H9 (cell line): ENCODE data around the gene CNOT10. TPM values are rescaled to one million over a fixed set of nuclear protein-coding genes. Genes with fewer than 3 reads are reported as not detected.

Experiments used
- DNase-seq: peaks from one replicate; pipeline ENCODE4 v3.0.0-alpha.2; 2017
- H2AFZ ChIP-seq: one replicate; pipeline ENCODE4 v1.6.1; 2013; ENCODE audit warnings: mild to moderate bottlenecking, low read length, control low read depth, moderate library complexity
- H2AK5ac ChIP-seq: 2 replicates; pipeline ENCODE4 v1.6.1; 2013; ENCODE audit warnings: low read length, control low read depth, mixed read lengths; ENCODE audit not compliant: insufficient read length
- H2BK120ac ChIP-seq: one replicate; pipeline ENCODE4 v1.6.1; 2013; ENCODE audit warnings: low read depth, mild to moderate bottlenecking, low read length, control low read depth, inconsistent platforms; ENCODE audit not compliant: poor library complexity, severe bottlenecking
- H2BK12ac ChIP-seq: 2 replicates; pipeline ENCODE4 v1.6.1; 2013; ENCODE audit warnings: low read length, control low read depth, mixed read lengths, low read depth; ENCODE audit not compliant: insufficient read length
- H2BK15ac ChIP-seq: 2 replicates; pipeline ENCODE4 v1.6.1; 2013; ENCODE audit warnings: low read depth, low read length, control low read depth
- H2BK20ac ChIP-seq: one replicate; pipeline ENCODE4 v1.6.1; 2013; ENCODE audit warnings: low read depth, mild to moderate bottlenecking, low read length, control low read depth, inconsistent platforms; ENCODE audit not compliant: poor library complexity, severe bottlenecking
- H2BK5ac ChIP-seq: 2 replicates; pipeline ENCODE4 v1.6.1; 2013; ENCODE audit warnings: low read length, control low read depth, mixed read lengths; ENCODE audit not compliant: insufficient read length
- H3K14ac ChIP-seq: 2 replicates; pipeline ENCODE4 v1.6.1; 2013; ENCODE audit warnings: low read length, control low read depth; ENCODE audit not compliant: insufficient read depth
- H3K18ac ChIP-seq: 2 replicates; pipeline ENCODE4 v1.6.1; 2013; ENCODE audit warnings: low read depth, mild to moderate bottlenecking, mixed read lengths, low read length, control low read depth; ENCODE audit not compliant: insufficient read length
- H3K23ac ChIP-seq: 2 replicates; pipeline ENCODE4 v1.6.1; 2013; ENCODE audit warnings: low read length, control low read depth, mixed read lengths, low read depth; ENCODE audit not compliant: insufficient read length
- H3K23me2 ChIP-seq: 2 replicates; pipeline ENCODE4 v1.6.1; 2013; ENCODE audit warnings: low read depth, mild to moderate bottlenecking, mixed read lengths, low read length, control low read depth; ENCODE audit not compliant: insufficient read length, poor library complexity, severe bottlenecking
- H3K27ac ChIP-seq: 2 replicates; pipeline ENCODE4 v1.5.1; 2013; ENCODE audit warnings: low read length, control low read depth, mixed read lengths, low read depth; ENCODE audit not compliant: insufficient read length
- H3K27me3 ChIP-seq: 2 replicates; pipeline ENCODE4 v1.6.1; 2013; ENCODE audit warnings: low read length, control low read depth, inconsistent platforms; ENCODE audit not compliant: insufficient read depth
- H3K4ac ChIP-seq: 2 replicates; pipeline ENCODE4 v1.6.1; 2013; ENCODE audit warnings: low read depth, mild to moderate bottlenecking, control low read depth, inconsistent platforms, low read length, moderate library complexity
- H3K4me1 ChIP-seq: 2 replicates; pipeline ENCODE4 v1.6.1; 2013; ENCODE audit warnings: low read length, control low read depth, inconsistent platforms; ENCODE audit not compliant: insufficient read depth
- H3K4me2 ChIP-seq: 2 replicates; pipeline ENCODE4 v1.6.1; 2013; ENCODE audit warnings: low read length, control low read depth, mixed read lengths; ENCODE audit not compliant: insufficient read length, insufficient read depth
- H3K56ac ChIP-seq: 2 replicates; pipeline ENCODE4 v1.6.1; 2013; ENCODE audit warnings: low read depth, mild to moderate bottlenecking, mixed read lengths, low read length, control low read depth; ENCODE audit not compliant: insufficient read length
- H3K79me1 ChIP-seq: 2 replicates; pipeline ENCODE4 v1.6.1; 2013; ENCODE audit warnings: low read depth, mild to moderate bottlenecking, moderate library complexity, low read length, control low read depth, inconsistent platforms; ENCODE audit not compliant: insufficient read depth, poor library complexity, severe bottlenecking
- H3K79me2 ChIP-seq: 2 replicates; pipeline ENCODE4 v1.6.1; 2013; ENCODE audit warnings: low read length, control low read depth, inconsistent platforms; ENCODE audit not compliant: insufficient read depth
- H3K9ac ChIP-seq: 2 replicates; pipeline ENCODE4 v1.6.1; 2013; ENCODE audit warnings: low read length, control low read depth, mixed read lengths; ENCODE audit not compliant: insufficient read length; ENCODE audit errors: extremely low read depth
- H3K9me3 ChIP-seq: one replicate; pipeline ENCODE4 v1.6.1; 2013; ENCODE audit warnings: low read depth, low read length, inconsistent platforms; ENCODE audit not compliant: control insufficient read depth
- H3T11ph ChIP-seq: one replicate; pipeline ENCODE4 v1.6.1; 2013; ENCODE audit warnings: mild to moderate bottlenecking, low read length, control low read depth, inconsistent platforms
- H4K20me1 ChIP-seq: one replicate; pipeline ENCODE4 v1.6.1; 2013; ENCODE audit not compliant: control insufficient read depth, insufficient read length, insufficient read depth
- H4K5ac ChIP-seq: 2 replicates; pipeline ENCODE4 v1.6.1; 2013; ENCODE audit warnings: low read depth, mild to moderate bottlenecking, mixed read lengths, low read length, control low read depth; ENCODE audit not compliant: insufficient read length
- H4K8ac ChIP-seq: replicated peaks from 2 replicates; pipeline ENCODE4 v1.6.1; 2013; ENCODE audit warnings: low read length, control low read depth, mixed read lengths, low read depth; ENCODE audit not compliant: insufficient read length
- H4K91ac ChIP-seq: 2 replicates; pipeline ENCODE4 v1.6.1; 2013; ENCODE audit warnings: low read depth, mild to moderate bottlenecking, moderate library complexity, mixed read lengths, low read length, control low read depth; ENCODE audit not compliant: insufficient read length
- H3K27ac Mint-ChIP-seq, 3 experiments: 2 replicates in 2 of 3; 3 replicates in 1 of 3; pipeline ENCODE4 v1.8.0; 2020 to 2021; ENCODE audit warnings: mixed read lengths in 3 of 3, mild to moderate bottlenecking in 1 of 3, moderate library complexity in 1 of 3
- H3K27me3 Mint-ChIP-seq: 2 replicates; pipeline ENCODE4 v1.8.0; 2021; ENCODE audit warnings: low read depth, mild to moderate bottlenecking, moderate library complexity, mixed read lengths
- H3K36me3 Mint-ChIP-seq, 3 experiments: 2 replicates in 2 of 3; 3 replicates in 1 of 3; pipeline ENCODE4 v1.8.0; 2020 to 2021; ENCODE audit warnings: low read depth in 3 of 3, mixed read lengths in 3 of 3; ENCODE audit not compliant: insufficient read depth in 1 of 3
- H3K4me1 Mint-ChIP-seq, 2 experiments: 2 replicates each; pipeline ENCODE4 v1.8.0; 2020; ENCODE audit warnings: mixed read lengths in 2 of 2
- H3K4me3 Mint-ChIP-seq, 2 experiments: 2 replicates in 1 of 2; 3 replicates in 1 of 2; pipeline ENCODE4 v1.8.0; 2020 to 2021; ENCODE audit warnings: mild to moderate bottlenecking in 2 of 2, mixed read lengths in 2 of 2, moderate library complexity in 1 of 2
- H3K9me3 Mint-ChIP-seq, 2 experiments: 2 replicates in 1 of 2; 3 replicates in 1 of 2; pipeline ENCODE4 v1.8.0; 2020; ENCODE audit warnings: mild to moderate bottlenecking in 2 of 2, mixed read lengths in 2 of 2, moderate library complexity in 1 of 2
- WGBS: extraction: QIAGEN DNeasy Blood & Tissue Kit; methylation state at CpG from one replicate; pipeline ENCODE4 v1.1.7; 2013; ENCODE audit warnings: missing lambda C conversion rate, low lambda C conversion rate, mixed read lengths; ENCODE audit not compliant: insufficient read length; ENCODE audit errors: extremely low coverage; 5-methylcytosine and 5-hydroxymethylcytosine counted together
- total RNA-seq: library from RNA; stranded (reverse); gene quantifications from 2 replicates; pipeline ENCODE4 v1.2.1, GENCODE V29; 2021
- TF ChIP-seq, protein P1 (sequence below): fragments of 200-600 bp; sonication (generic); conservative IDR thresholded peaks from 3 replicates; pipeline ENCODE4 v1.8.0; 2021; ENCODE audit warnings: antibody characterized with exemption, mild to moderate bottlenecking

The CNOT10 gene
- total RNA-seq, 1 experiment from 2014 or later = 55.4 TPM

GRCh38 chr3:32822609-32823498 lies 137.9 kb downstream of the CNOT10 start:
- H3K79me1 ChIP-seq = no peaks in the 10 kb centered on the region
- no peak overlapping the region for H3K9ac ChIP-seq
- no peak overlapping the region for H3K18ac ChIP-seq
- TF ChIP-seq, protein P1, sequence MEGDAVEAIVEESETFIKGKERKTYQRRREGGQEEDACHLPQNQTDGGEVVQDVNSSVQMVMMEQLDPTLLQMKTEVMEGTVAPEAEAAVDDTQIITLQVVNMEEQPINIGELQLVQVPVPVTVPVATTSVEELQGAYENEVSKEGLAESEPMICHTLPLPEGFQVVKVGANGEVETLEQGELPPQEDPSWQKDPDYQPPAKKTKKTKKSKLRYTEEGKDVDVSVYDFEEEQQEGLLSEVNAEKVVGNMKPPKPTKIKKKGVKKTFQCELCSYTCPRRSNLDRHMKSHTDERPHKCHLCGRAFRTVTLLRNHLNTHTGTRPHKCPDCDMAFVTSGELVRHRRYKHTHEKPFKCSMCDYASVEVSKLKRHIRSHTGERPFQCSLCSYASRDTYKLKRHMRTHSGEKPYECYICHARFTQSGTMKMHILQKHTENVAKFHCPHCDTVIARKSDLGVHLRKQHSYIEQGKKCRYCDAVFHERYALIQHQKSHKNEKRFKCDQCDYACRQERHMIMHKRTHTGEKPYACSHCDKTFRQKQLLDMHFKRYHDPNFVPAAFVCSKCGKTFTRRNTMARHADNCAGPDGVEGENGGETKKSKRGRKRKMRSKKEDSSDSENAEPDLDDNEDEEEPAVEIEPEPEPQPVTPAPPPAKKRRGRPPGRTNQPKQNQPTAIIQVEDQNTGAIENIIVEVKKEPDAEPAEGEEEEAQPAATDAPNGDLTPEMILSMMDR = no peak
- no peak overlapping the region for H2BK12ac ChIP-seq
- H4K8ac ChIP-seq = no peak overlapping the region
- H3K27ac ChIP-seq = no peak overlapping the region
- no peak overlapping the region for H2BK120ac ChIP-seq
- no peak overlapping the region for H2BK5ac ChIP-seq
- no peak overlapping the region for H2AFZ ChIP-seq
- no peak overlapping the region for H3K23ac ChIP-seq
- H4K20me1 ChIP-seq = no peaks in the 10 kb centered on the region
- peaks cover 3% of the 10 kb centered on the region for H3K4me1 ChIP-seq
- peak overlapping the region in 2 of 3 experiments; percentile 62 to 95; a peak in 5 of 7 replicates for H3K27ac Mint-ChIP-seq
- peaks cover 18% of the 10 kb centered on the region for H3K23me2 ChIP-seq
- no peak overlapping the region for H3K4ac ChIP-seq
- H3K14ac ChIP-seq = no peak overlapping the region
- H3K36me3 Mint-ChIP-seq = peaks cover 67 to 92% (median 88%) of the 10 kb centered on the region in 3 experiments
- no peak overlapping the region for H2BK15ac ChIP-seq
- DNase-seq = no peak
- no peaks in the 10 kb centered on the region for H3K9me3 ChIP-seq
- no peak overlapping the region for H2BK20ac ChIP-seq
- H4K5ac ChIP-seq = no peak overlapping the region
- H4K91ac ChIP-seq = no peak overlapping the region
- peaks cover 8 to 12% of the 10 kb centered on the region in 2 experiments; a peak in 4 of 5 replicates for H3K9me3 Mint-ChIP-seq
- H3K4me1 Mint-ChIP-seq = peaks cover 60 to 63% of the 10 kb centered on the region in 2 experiments
- H3K79me2 ChIP-seq = peaks cover 97% of the 10 kb centered on the region
- no peak overlapping the region for H3K56ac ChIP-seq
- WGBS = no CpG with 5 or more reads among the region's 5 CpGs
- no peak overlapping the region for H3T11ph ChIP-seq
- peak overlapping the region; percentile 96 to 100 for H3K4me3 Mint-ChIP-seq
- no peak overlapping the region for H2AK5ac ChIP-seq
- H3K27me3 Mint-ChIP-seq = no peaks in the 10 kb centered on the region; the same call in 1 of the 2 replicates
- no peaks in the 10 kb centered on the region for H3K27me3 ChIP-seq
- H3K4me2 ChIP-seq = peak overlapping the region; percentile 93

Other genes starting within 250 kb of the CNOT10 start
- 42.7 and 43.5 TPM in 2 replicates for gene CMTM6, start 182.3 kb upstream of the CNOT10 start, total RNA-seq
- gene DYNC1LI1, start 114.3 kb upstream of the CNOT10 start, total RNA-seq = 56.2 and 57.0 TPM in 2 replicates
- gene TRIM71, start 132.8 kb downstream of the CNOT10 start, total RNA-seq = 364 and 376 TPM in 2 replicates